ENCODE measurements around the gene CDK17. TPM values are rescaled to one million over a fixed set of nuclear protein-coding genes. Genes with fewer than 3 reads are reported as not detected.

CDK17 gene
- total RNA-seq, 1 donor from 2014 or later: 112 TPM

DNA sequence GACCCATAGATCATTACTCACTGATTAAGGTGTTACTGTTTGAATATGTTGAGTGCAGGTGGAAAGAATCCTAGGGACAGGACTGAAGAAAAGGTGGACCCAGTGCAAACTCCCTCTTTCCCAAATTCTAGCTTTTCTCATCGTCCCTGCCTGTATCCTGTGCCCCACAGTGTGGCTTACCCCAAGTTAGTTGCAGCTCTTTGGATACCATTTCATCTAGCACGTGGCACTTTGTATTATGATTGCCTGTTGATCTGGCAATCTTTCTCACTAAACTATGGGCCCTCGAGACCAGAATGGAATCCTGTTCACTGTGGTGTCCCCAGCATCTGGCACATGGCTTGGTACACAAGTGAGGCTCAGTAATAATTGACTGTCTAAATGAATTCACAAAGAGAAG is 139.6 kb downstream of the CDK17 start:
- Mint-ChIP-seq H3K4me3 (ENCODE audit: unreplicated experiment) (peak overlapping the region; percentile 81), H3K4me1 (ENCODE audit: unreplicated experiment) (peaks cover 40% of the 10 kb centered on the region), H3K27ac (ENCODE audit: unreplicated experiment) (peak overlapping the region; percentile 86), H3K27me3 (ENCODE audit: unreplicated experiment) (peaks cover 26% of the 10 kb centered on the region), H3K36me3 (ENCODE audit: low read depth, unreplicated experiment) (peaks cover 50% of the 10 kb centered on the region), H3K9me3 (ENCODE audit: unreplicated experiment) (no peaks in the 10 kb centered on the region)
- DNase-seq (ENCODE audit: low spot score): no peak
- TF ChIP-seq, protein P1, sequence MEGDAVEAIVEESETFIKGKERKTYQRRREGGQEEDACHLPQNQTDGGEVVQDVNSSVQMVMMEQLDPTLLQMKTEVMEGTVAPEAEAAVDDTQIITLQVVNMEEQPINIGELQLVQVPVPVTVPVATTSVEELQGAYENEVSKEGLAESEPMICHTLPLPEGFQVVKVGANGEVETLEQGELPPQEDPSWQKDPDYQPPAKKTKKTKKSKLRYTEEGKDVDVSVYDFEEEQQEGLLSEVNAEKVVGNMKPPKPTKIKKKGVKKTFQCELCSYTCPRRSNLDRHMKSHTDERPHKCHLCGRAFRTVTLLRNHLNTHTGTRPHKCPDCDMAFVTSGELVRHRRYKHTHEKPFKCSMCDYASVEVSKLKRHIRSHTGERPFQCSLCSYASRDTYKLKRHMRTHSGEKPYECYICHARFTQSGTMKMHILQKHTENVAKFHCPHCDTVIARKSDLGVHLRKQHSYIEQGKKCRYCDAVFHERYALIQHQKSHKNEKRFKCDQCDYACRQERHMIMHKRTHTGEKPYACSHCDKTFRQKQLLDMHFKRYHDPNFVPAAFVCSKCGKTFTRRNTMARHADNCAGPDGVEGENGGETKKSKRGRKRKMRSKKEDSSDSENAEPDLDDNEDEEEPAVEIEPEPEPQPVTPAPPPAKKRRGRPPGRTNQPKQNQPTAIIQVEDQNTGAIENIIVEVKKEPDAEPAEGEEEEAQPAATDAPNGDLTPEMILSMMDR (IDR thresholded peaks at IDR 0.05; ENCODE audit: unreplicated experiment): no peak

DNA sequence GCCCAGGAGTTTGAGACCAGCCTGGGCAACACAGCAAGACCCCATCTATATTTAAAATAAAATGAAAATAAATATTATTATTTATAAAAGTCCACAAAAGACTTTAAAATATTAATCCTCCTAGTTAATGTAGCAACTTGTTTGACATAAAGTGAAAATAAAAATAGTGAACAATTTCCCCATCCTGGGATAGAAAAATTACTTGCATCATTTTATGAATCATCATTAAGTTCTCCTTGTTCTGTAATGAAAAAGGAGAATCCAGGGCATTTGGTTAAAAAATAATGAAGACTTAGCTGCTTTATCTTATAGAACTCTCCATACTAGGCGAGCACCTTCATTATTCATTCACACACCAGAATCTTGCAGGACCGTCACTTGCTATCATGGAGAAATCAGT is 140.0 kb downstream of the CDK17 start:
- no peak for DNase-seq (ENCODE audit: low spot score)
- TF ChIP-seq, protein P1 (IDR thresholded peaks at IDR 0.05; ENCODE audit: unreplicated experiment): no peak
- Mint-ChIP-seq H3K4me1 (ENCODE audit: unreplicated experiment) (peaks cover 40% of the 10 kb centered on the region), H3K4me3 (ENCODE audit: unreplicated experiment) (peak overlapping the region; percentile 81), H3K27me3 (ENCODE audit: unreplicated experiment) (peaks cover 25% of the 10 kb centered on the region), H3K9me3 (ENCODE audit: unreplicated experiment) (no peaks in the 10 kb centered on the region), H3K27ac (ENCODE audit: unreplicated experiment) (peak overlapping the region; percentile 86), H3K36me3 (ENCODE audit: low read depth, unreplicated experiment) (peaks cover 50% of the 10 kb centered on the region)

DNA sequence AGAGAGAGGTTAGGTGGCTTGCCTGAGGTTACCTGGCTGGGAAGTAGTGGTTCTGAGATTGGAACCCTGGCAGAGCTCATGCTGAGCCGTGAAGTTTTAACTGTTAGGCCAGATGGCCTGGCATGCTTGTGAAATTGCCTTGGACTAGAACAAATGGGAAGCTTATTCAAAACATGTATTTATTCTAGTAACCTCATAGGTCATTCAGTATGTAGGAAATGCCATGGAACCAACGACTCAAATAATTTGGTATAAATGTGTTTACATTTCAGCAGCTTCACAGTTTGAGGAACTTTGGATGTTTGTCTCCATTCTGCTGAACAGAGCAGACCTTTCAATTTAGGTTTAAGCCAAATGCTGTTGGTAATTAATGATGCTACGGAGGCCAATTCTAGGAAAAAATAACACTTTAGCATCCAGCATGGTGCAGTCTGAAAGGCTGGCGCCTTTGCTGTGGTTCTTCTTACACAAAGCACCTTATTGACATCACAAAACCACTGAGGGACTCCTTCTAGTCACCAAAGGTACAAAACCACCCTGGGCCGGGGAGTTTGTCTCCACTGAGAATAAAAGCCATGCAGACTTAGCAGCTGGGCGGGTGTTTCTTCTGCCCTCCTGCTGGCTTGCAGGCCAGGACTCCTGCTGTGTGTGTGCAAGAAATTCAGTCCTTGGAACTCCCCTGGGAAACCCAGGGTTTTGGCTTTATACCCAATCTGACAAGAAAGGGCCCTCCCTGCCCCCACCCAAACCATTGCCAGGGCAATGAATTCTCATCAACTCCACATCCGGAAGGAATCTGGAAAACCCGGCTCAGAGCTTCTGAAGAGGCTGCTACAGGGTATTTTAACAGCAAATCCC is 141.9 kb downstream of the CDK17 start:
- H3K4me1 Mint-ChIP-seq (ENCODE audit: unreplicated experiment): peaks cover 28% of the 10 kb centered on the region
- peaks cover 14% of the 10 kb centered on the region for H3K27me3 Mint-ChIP-seq (ENCODE audit: unreplicated experiment)
- TF ChIP-seq, protein P1 (IDR thresholded peaks at IDR 0.05; ENCODE audit: unreplicated experiment): no peak
- H3K27ac Mint-ChIP-seq (ENCODE audit: unreplicated experiment): peak overlapping the region; percentile 85
- DNase-seq (ENCODE audit: low spot score): no peak
- H3K9me3 Mint-ChIP-seq (ENCODE audit: unreplicated experiment): no peaks in the 10 kb centered on the region
- peak overlapping the region; percentile 4 for H3K4me3 Mint-ChIP-seq (ENCODE audit: unreplicated experiment)
- H3K36me3 Mint-ChIP-seq (ENCODE audit: low read depth, unreplicated experiment): peaks cover 40% of the 10 kb centered on the region

DNA sequence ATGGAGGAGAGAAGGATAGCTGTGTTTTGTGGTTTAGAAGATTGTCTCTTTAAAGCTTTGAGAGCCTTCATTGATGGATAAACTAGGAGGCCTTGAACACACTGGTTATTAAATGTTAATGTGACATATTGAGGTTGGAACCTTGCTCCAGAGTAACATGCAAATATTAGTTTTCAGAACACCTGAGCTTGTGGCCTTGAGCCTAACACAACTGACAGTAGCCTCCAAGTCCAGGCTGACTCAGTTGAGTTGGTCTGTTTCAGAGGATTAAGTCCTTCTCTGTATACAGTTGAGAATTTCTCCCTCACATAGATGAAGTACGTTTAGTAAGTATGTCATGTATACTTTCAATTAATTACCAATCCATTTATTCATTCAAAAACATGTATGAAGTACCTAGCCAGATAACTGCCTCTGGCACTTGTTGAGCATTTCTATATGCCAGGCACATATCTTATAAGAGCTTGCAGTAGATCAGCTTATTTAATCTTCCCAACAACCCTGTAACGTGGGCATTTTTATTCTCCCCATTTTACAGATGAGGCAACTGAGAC is 142.6 kb downstream of the CDK17 start:
- no peaks in the 10 kb centered on the region for H3K9me3 Mint-ChIP-seq (ENCODE audit: unreplicated experiment)
- H3K4me1 Mint-ChIP-seq (ENCODE audit: unreplicated experiment): peaks cover 23% of the 10 kb centered on the region
- peaks cover 14% of the 10 kb centered on the region for H3K27me3 Mint-ChIP-seq (ENCODE audit: unreplicated experiment)
- H3K27ac Mint-ChIP-seq (ENCODE audit: unreplicated experiment): no peak overlapping the region
- DNase-seq (ENCODE audit: low spot score): no peak
- peaks cover 39% of the 10 kb centered on the region for H3K36me3 Mint-ChIP-seq (ENCODE audit: low read depth, unreplicated experiment)
- H3K4me3 Mint-ChIP-seq (ENCODE audit: unreplicated experiment): peak overlapping the region; percentile 4
- TF ChIP-seq, protein P1 (IDR thresholded peaks at IDR 0.05; ENCODE audit: unreplicated experiment): no peak
